Upper lobe of left lung (tissue), 4 donors: ENCODE data around the gene SLC6A3.

Source experiments
- CTCF ChIP-seq, 6 experiments: fragments of 450-650 bp in 4 of 6; fragments of 200-600 bp in 2 of 6; sonication (generic) in 2 of 6; IDR thresholded peaks; one replicate each; pipeline ENCODE4 v1.5.1; 2016 to 2019; ENCODE audit warnings: antibody characterized with exemption in 6 of 6
- EP300 ChIP-seq, 4 donors: sonication (generic); formaldehyde crosslinking; IDR thresholded peaks; one replicate each; pipeline ENCODE4 v1.5.1; 2017; ENCODE audit warnings: antibody characterized with exemption in 4 of 4, control low read depth in 2 of 4
- POLR2A ChIP-seq, 4 donors: fragments of 450-650 bp; IDR thresholded peaks; one replicate each; pipeline ENCODE4 v1.5.1; 2016 to 2017; ENCODE audit warnings: antibody characterized with exemption in 4 of 4, mild to moderate bottlenecking in 2 of 4

GRCh38 chr5:1429496-1429895 is 15.7 kb downstream of the SLC6A3 start:
- TF ChIP-seq CTCF (IDR thresholded peaks at IDR 0.05), result no peak
- no peak for TF ChIP-seq EP300 (IDR thresholded peaks at IDR 0.05)
- no peak for TF ChIP-seq POLR2A (IDR thresholded peaks at IDR 0.05)
